GM20431 (cell line): ENCODE data around the gene TCF20.

Source experiments
- in situ Hi-C: fragments of 300-500 bp; cut with MseI, MboI; formaldehyde crosslinking; loops from one replicate; pipeline ENCODE4 v1.15.0; 2020; ENCODE audit warnings: low sequenced_read_pairs; ENCODE audit not compliant: unreplicated experiment

The TCF20 gene

DNA sequence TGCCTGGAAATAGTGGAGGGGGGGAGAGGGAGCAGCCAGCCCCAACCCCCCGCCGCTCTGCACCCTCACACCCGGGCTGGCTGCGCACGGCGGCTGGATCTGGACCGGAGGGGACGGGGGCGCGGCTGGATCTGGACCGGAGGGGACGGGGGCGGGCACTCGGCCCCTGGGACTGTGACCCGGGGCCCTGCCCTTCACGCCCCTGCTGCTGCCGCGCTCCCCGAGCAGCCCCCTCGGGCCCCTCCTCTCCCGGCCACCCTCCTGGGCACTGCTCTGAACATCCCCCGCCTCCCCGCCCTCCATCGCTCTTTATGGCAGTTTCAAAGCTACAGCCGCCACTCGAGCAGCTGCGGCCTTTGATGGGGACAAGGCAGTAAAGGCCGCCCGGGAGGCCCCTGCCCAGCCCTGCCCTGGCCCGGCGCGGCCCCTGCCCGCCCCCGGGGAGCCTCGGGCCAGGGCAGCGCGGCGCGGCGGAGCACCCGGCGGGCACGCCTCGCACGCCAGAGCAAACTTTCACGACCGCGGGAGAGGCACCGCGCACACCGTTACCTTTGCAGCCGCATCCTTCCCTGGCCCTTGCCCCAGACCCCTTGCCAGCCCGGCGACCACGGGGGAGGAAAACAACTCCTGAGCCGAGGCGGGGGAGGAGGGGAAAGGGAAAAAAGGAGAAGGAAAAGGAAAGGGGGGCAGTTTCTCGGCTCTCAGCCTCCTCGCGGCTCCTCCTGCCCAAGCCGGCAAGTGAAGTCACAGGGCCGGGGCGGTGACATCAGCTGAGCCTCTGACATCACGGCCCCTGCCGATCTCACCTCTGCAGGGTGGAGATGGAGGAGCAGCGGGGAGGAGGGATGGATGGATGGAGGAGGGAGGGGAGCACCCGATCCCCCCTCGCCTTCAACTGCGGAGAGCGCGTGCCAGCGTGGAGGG is 13.1 kb upstream of the TCF20 start:
- in situ Hi-C loops: no loop called here

GRCh38 chr22:42282943-42283277 is 12.5 kb upstream of the TCF20 start:
- in situ Hi-C loops: no loop called here

- in situ Hi-C loops: no loop called here
Observed at GRCh38 chr22:42282252-42282942, 11.9 kb upstream of the TCF20 start.

DNA sequence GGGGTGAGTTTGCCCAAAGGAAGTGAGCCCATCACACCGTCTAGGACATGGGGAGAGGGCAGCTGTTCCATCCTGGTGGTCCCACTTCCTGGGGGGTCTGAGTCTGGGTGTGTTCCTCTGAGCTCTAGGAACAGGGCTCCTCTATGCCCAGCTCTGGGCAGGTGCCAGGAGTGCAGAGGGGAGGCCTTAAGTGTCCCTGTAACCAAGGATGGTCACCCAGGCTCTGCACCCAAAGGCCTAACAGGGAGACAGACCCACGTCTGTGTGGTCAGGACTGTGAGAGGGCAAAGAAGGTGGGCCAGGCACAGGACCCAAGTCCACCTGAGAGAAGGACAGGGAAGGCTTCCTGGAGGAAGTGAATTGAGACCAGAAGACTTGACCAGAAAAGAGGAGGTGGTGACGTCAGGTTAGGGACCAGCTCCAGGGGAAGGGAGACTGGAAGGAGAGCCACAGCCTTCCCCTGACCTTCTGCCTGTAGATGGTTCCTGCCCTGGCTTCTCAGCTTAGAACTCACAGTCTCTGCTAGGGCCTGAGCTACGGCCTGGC is 11.3 kb upstream of the TCF20 start:
- in situ Hi-C loops: no loop called here

DNA sequence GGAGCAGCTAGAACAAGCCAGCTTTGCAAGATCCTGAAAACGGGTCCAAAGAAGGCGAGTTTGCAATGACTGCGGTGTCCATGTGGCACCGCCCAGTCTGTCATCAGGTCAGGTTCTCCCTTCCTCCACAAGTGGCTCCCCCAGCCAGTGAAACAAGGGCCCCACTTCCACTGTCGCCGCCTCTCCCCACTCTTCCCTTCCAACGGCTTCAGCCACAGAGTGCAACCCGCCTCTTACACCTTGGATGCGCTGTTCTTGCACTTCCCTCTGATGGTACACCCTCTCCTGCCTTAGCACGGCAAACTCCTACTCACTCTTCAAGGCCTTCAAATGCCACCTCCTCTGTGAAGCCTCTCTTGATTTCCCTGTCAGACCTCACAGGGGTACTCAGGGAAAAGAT is 10.8 kb upstream of the TCF20 start:
- in situ Hi-C loops: no loop called here

- in situ Hi-C loops: no loop called here
Observed at GRCh38 chr22:42280836-42281235, 10.4 kb upstream of the TCF20 start.

DNA sequence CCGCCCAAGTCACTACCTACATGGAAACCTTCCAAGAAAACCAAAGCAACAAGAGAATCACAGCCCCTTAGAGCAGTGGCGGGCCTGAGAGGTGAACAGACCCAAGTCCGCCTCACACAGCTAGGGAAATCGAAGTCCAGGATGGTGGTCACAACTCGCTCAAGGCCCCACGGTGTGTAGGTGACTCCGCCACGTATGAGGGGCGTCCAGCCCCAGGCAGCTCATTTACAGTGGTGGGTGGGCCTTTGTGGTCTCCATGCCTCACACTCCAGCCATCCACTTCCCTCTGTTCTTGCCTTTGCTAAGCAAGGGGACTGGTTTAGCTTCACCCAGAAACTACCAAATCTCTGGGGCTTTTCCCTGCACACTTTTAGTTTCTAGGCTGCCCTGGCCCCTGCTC is 9.7 kb upstream of the TCF20 start:
- in situ Hi-C loops: no loop called here

DNA sequence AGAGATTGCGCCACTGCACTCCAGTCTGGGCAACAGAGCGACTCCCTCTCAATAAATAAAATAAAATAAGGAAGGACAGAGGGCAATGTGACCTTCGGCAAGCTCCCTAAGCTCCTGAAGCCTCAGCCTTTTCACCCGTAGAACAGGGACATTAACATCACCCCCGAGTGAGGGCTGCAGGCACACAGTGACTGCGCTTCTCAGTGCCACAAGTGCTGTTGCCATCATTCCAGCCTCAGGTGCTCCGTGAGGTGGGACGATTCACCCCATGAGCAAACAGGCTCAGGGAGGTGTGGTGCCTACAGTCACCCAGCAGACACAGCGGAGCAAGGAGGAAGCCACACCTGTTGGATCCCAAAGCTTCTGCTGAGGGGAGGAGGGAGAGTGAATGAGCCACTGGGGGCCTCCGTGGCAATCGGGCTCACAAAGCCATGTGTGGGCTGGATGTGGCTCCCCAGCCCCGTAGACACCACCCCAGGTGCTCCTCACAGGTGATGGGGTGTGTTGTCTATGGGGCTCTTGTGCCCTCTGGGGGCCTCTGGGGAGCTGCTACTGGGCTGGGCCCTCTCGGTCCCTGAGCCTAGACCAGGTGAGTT is 9.1 kb upstream of the TCF20 start:
- in situ Hi-C loops: no loop called here

DNA sequence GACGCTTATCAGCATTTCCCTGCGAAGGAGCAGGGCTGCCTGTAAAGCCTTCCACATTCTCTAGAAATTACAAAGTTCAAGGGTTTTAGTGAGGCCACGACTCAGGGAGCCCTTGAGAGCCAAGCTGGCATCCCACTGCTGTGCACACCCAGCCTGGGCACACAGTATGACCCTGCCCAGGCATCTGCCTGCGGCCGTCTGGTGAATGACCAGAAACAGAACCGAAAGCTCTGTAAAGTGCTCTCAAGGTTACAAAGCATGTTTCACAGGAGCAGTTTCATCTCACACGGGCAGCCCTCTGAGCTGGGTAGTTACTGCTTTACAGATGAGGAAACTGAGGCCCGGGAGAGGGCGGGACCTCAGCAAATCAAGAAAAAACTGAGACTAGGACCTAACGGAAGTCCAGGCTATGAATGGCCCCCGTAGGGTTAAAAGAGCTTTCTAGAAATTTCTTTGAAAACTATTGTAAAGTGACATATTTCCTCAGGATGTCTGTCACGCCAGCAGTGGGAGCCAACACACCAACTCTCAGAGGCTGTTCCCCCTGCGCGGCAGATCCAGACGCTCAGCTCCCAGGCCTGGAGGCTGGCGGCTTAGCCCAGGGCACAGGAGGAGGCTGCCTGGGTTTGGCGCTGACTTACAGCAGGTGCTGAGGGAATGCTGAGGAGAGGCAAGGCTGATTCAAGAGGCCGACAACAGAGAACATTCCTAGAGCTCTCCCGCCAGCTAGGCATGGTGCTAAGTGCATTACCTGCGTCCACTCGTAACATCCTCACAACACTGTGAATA is 7.7 kb upstream of the TCF20 start:
- in situ Hi-C loops: no loop called here

DNA sequence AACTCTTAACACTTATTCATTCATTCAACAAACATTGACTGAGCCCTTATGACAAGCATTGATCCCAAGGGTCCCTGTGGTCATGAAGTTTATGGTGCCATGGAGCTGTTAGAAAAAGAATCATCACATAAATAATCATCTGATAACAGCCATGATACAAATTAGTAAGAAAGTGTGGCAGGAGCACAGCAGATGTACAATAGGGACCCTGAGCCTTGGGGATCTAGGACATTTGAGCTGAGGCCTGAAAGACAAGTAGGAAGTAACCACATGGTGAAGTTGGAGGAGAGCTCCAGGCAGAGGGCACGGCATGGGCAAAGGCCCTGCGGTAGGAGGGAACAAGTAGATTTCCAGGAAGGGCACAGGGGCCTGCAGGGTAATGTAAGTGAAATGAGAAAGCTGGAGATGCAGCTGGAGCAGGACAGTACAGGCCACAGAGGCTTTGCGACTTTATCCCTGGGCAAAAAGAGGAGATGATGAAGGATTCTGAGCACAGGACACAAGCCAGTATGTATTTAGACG is 6.8 kb upstream of the TCF20 start:
- in situ Hi-C loops: no loop called here

DNA sequence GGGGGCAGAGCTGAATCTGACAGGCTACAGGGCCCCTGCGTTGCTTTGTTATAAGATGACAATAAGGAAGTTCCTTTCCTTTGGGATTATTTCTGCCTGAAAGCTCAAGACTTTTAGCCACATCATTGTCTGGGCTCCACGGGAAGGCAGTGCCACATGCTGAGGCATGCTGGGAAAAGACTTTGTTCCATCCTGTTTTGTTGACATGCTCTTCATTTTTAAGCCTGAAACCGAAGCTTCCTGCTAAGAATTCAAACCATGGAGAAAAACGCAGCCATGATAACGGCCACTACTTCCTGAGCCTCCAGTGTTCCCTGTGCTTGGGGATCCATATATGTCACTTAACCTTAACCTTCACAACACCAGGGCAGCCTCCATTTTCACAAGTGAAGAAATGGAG is 5.5 kb upstream of the TCF20 start:
- in situ Hi-C loops: no loop called here

DNA sequence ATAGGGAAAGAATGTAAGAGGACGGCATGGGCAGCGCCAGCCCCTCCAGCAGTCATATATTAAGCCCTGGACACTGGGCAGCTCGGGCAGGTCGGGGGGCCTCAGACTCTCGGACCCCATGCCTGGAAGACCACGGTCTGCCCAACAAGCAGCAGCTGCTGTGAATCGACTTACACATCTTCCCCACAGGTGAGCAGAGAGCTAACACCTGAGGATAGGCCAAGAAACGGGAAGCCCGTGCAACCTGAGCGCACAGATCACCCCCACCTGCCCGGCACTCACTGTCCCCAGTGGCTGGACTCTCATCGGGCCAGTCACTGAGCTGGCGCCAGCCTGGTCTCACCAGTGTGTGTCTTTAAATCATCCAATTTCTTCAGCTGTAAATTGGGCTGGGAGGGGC is 4.7 kb upstream of the TCF20 start:
- in situ Hi-C loops: no loop called here

DNA sequence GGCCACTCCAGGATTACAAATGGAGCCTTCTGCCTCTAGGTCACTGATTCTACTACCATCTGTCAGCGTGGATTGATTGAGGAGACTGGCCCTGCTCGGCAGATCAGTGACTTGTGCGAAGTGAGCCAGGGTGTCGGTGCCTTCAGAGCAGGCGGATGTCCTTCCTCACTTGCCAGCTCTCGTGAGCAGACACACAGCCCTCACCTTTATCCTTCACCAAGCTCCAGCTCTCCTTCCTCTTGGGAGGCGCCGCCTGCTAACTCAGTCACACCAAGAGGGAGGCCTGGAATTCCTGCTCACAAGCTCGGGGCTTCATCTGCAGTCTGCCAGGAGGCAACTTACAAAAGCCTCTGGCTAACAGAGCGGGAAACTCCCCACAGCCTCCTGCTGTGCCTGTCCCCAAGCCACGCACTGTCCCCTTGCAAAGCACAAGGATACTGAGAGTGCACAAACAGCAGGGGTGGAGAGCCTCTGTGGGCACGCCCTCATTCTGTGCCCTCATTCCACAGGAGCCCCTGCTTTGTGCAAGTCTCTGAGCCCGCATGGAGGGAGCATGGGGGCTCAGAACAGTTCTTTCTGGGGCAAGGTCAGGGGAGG is 3.5 kb upstream of the TCF20 start:
- in situ Hi-C loops: no loop called here

- in situ Hi-C loops: no loop called here
Observed at GRCh38 chr22:42272431-42272999, 2.1 kb upstream of the TCF20 start.

- in situ Hi-C loops: no loop called here
Observed at GRCh38 chr22:42271906-42272305, 1.5 kb upstream of the TCF20 start.

- in situ Hi-C loops: no loop called here
Observed at GRCh38 chr22:42271191-42271813, 849 bp upstream of the TCF20 start.

- in situ Hi-C loops: no loop called here
Observed at GRCh38 chr22:42270176-42270509, 310 bp downstream of the TCF20 start.

DNA sequence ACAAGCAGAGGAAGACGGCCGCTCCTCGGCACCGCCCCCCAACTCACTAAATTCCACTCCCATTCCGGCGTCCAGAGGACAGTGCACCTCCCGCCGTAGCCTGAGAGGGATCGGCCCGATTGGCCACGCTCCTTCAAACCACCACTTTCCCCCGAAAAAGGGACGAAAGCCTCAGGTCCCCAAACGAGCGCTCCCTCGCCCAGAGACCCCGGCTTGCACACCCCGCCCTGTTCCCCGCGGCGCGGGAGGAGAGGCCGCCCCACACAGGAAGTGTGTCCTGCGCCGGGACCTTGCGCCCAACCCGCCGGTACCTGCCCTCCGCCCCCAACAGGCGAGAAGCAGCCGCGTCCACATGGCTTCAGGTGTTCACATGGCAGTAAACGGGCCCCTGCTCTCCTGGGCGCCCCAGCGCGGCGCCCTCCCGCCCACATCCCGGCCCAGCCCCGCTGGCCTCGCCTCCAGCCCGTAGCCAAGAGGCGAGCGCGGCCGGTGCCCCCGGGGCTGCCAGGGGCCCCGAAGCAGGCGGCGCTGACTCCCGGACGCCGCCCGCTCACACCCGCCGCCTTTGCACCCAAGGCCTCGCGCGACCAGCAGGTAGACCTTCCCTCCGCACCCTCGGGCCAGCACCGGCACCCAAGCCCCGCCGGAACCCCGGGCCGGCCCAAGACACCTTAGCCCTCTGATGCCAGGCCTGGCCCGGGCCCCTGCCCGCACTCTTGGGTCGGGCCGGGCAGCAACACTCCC is 849 bp downstream of the TCF20 start:
- in situ Hi-C loops: no loop called here
